GM23338 (cell line): ENCODE data around the gene BRD2. TPM values are rescaled to one million over a fixed set of nuclear protein-coding genes. Genes with fewer than 3 reads are reported as not detected.

Source experiments
- ATAC-seq: fragments of 200-7000 bp; cut with Tn5 transposase; 3 replicates; pipeline ENCODE4 v1.9.1; 2020
- DNase-seq: peaks from one replicate; pipeline ENCODE4 v3.0.0-alpha.2; 2015; ENCODE audit warnings: low spot score
- H2AFZ ChIP-seq: fragments of 200-600 bp; sonication (generic); 2 replicates; pipeline ENCODE4 v1.8.0; 2016; ENCODE audit warnings: antibody characterized with exemption, mild to moderate bottlenecking, moderate library complexity
- H3F3A ChIP-seq: fragments of 200-600 bp; sonication (generic); replicated peaks from 2 replicates; pipeline ENCODE4 v1.8.0; 2017; ENCODE audit warnings: antibody characterized with exemption, mixed run types, low read depth
- H3K27ac ChIP-seq: fragments of 200-600 bp; sonication (generic); 2 replicates; pipeline ENCODE4 v1.6.1; 2016; ENCODE audit warnings: low read depth
- H3K27me3 ChIP-seq: fragments of 200-600 bp; sonication (generic); 2 replicates; pipeline ENCODE4 v1.8.0; 2016; ENCODE audit warnings: mild to moderate bottlenecking, mixed run types, moderate library complexity; ENCODE audit not compliant: insufficient read depth
- H3K36me3 ChIP-seq: fragments of 200-600 bp; sonication (generic); 2 replicates; pipeline ENCODE4 v1.8.0; 2016; ENCODE audit warnings: mild to moderate bottlenecking; ENCODE audit not compliant: insufficient read depth
- H3K4me1 ChIP-seq: fragments of 200-600 bp; sonication (generic); 2 replicates; pipeline ENCODE4 v1.8.0; 2016; ENCODE audit warnings: mild to moderate bottlenecking, moderate library complexity; ENCODE audit not compliant: insufficient read depth
- H3K4me2 ChIP-seq: fragments of 200-600 bp; sonication (generic); 2 replicates; pipeline ENCODE4 v1.7.1; 2017; ENCODE audit warnings: mixed run types
- H3K4me3 ChIP-seq: fragments of 200-600 bp; sonication (generic); 2 replicates; pipeline ENCODE4 v1.6.1; 2016; ENCODE audit warnings: mixed run types
- H3K79me2 ChIP-seq: fragments of 200-600 bp; sonication (generic); replicated peaks from 2 replicates; pipeline ENCODE4 v1.8.0; 2017; ENCODE audit warnings: mild to moderate bottlenecking; ENCODE audit not compliant: insufficient read depth
- H3K9me2 ChIP-seq: fragments of 200-600 bp; sonication (generic); 2 replicates; pipeline ENCODE4 v1.8.0; 2017; ENCODE audit not compliant: insufficient read depth
- H4K20me1 ChIP-seq: fragments of 200-600 bp; sonication (generic); replicated peaks from 2 replicates; pipeline ENCODE4 v1.8.0; 2017; ENCODE audit warnings: mild to moderate bottlenecking; ENCODE audit not compliant: insufficient read depth
- H3K27ac Mint-ChIP-seq: 2 replicates; pipeline ENCODE4 v1.8.0; 2020; ENCODE audit warnings: inconsistent platforms, mild to moderate bottlenecking, moderate library complexity, mixed read lengths
- H3K27me3 Mint-ChIP-seq: 3 replicates; pipeline ENCODE4 v1.8.0; 2022; ENCODE audit warnings: low read depth, mild to moderate bottlenecking, moderate library complexity, mixed read lengths, inconsistent platforms; ENCODE audit not compliant: insufficient read depth, poor library complexity
- H3K36me3 Mint-ChIP-seq: 3 replicates; pipeline ENCODE4 v1.8.0; 2021; ENCODE audit warnings: low read depth, mild to moderate bottlenecking, inconsistent platforms, moderate library complexity, mixed read lengths
- H3K4me1 Mint-ChIP-seq: 3 replicates; pipeline ENCODE4 v1.8.0; 2020; ENCODE audit warnings: mild to moderate bottlenecking, inconsistent platforms, mixed read lengths
- H3K4me3 Mint-ChIP-seq: 3 replicates; pipeline ENCODE4 v1.8.0; 2021; ENCODE audit warnings: moderate library complexity, mild to moderate bottlenecking, inconsistent platforms, mixed read lengths
- H3K9me3 Mint-ChIP-seq: 3 replicates; pipeline ENCODE4 v1.8.0; 2020; ENCODE audit warnings: moderate library complexity, mild to moderate bottlenecking, inconsistent platforms, mixed read lengths
- CREB1 ChIP-seq: fragments of 250-450 bp; sonication (Bioruptor Pico); IDR thresholded peaks from 2 replicates; pipeline ENCODE4 v1.5.0; 2020; ENCODE audit warnings: low read depth, mild to moderate bottlenecking, moderate library complexity
- EZH2 ChIP-seq: fragments of 200-600 bp; sonication (generic); IDR thresholded peaks from one replicate; pipeline ENCODE4 v1.8.0; 2017; ENCODE audit warnings: antibody characterized with exemption, mild to moderate bottlenecking, low read depth; ENCODE audit not compliant: unreplicated experiment
- JUNB ChIP-seq: IDR thresholded peaks from one replicate; pipeline ENCODE4 v1.6.1; 2016; ENCODE audit warnings: antibody characterized with exemption; ENCODE audit not compliant: unreplicated experiment
- NANOG ChIP-seq: IDR thresholded peaks from 2 replicates; pipeline ENCODE4 v1.6.1; 2016; ENCODE audit warnings: antibody characterized with exemption, borderline replicate concordance
- POLR2AphosphoS5 ChIP-seq: IDR thresholded peaks from 2 replicates; pipeline ENCODE4 v1.6.1; 2016; ENCODE audit warnings: antibody characterized with exemption, low read depth
- STAT1 ChIP-seq: IDR thresholded peaks from one replicate; pipeline ENCODE4 v1.6.1; 2016; ENCODE audit warnings: antibody characterized with exemption; ENCODE audit not compliant: unreplicated experiment
- ZNF114 ChIP-seq: fragments of 250-450 bp; sonication (Bioruptor Pico); IDR thresholded peaks from 2 replicates; pipeline ENCODE4 v1.5.0; 2020; ENCODE audit warnings: mild to moderate bottlenecking, moderate library complexity
- polyA plus RNA-seq: library from polyadenylated mRNA; unstranded; fragments of >200 nt; fragmentation: Nextera tagmentation; extraction: Ambion mirVana; gene quantifications from 2 replicates; pipeline ENCODE4 v1.2.1, GENCODE V29; 2016
- total RNA-seq: library from RNA; depleted of rRNA; stranded (reverse); fragments of >200 nt; shearing (Covaris generic); gene quantifications from 2 replicates; pipeline ENCODE4 v1.2.3, GENCODE V29; 2014
- TF ChIP-seq, protein P1 (sequence below), 2 experiments: fragments of 200-600 bp in 1 of 2; sonication (generic) in 1 of 2; conservative IDR thresholded peaks; 2 replicates each; pipeline versions ENCODE4 v1.5.1 to v1.6.1; 2016 to 2017; ENCODE audit warnings: antibody characterized with exemption in 2 of 2, low read depth in 2 of 2, mild to moderate bottlenecking in 2 of 2, moderate library complexity in 1 of 2
- TF ChIP-seq, protein P2 (sequence below): fragments of 250-450 bp; sonication (Bioruptor Pico); IDR thresholded peaks from 2 replicates; pipeline ENCODE4 v1.5.0; 2020; ENCODE audit warnings: mild to moderate bottlenecking, moderate library complexity
- TF ChIP-seq, protein P3 (sequence below): IDR thresholded peaks from one replicate; pipeline ENCODE4 v1.6.1; 2018; ENCODE audit warnings: antibody characterized with exemption; ENCODE audit not compliant: unreplicated experiment
- TF ChIP-seq, protein P4 (sequence below): IDR thresholded peaks from 2 replicates; pipeline ENCODE4 v1.6.1; 2016; ENCODE audit warnings: antibody characterized with exemption

BRD2 gene
- total and polyA plus RNA-seq, 2 experiments from 2014 or later: 84.9 to 169 TPM

DNA sequence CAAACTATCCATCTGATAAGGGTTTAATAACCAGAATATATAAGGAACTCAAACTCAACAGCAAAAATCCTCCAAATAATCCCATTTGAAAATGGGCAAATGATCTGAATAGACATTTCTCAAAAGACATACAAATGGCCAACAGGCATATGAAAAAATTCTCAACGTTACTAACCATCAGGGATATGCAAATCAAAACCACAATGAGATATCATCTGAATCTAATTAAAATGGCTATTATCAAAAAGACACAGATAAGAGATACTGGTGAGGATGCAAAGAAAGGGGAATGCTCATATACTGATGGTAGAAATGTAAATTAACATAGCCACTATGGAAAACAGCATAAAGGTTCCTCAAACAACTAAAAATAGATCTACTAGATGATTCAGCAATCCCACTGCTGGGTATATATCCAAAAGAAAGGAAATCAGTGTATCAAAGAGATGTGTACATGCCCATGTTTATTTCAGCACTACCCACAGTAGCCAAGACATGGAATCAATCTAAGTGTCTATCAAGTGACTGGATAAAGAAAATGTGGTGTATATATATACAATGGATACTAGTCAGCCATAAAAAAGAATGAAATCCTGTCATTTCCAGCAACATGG is 6.1 kb upstream of the BRD2 start:
- Histone ChIP-seq H3K4me3 (no peak overlapping the region), H2AFZ (no peak overlapping the region), H3K79me2 (peaks cover 11% of the 10 kb centered on the region), H3K9me2 (no peaks in the 10 kb centered on the region), H3K27me3 (no peaks in the 10 kb centered on the region), H3F3A (0 out of 2 replicates have a peak, but pooled peaks cover 3% of the 10 kb centered on the region), H3K4me2 (no peak overlapping the region), H3K4me1 (peaks cover 5% of the 10 kb centered on the region; the same call in 1 of the 2 replicates), H4K20me1 (no peaks in the 10 kb centered on the region; the same call in none of the 2 replicates), H3K36me3 (no peaks in the 10 kb centered on the region), H3K27ac (no peak overlapping the region)
- TF ChIP-seq, protein P1, sequence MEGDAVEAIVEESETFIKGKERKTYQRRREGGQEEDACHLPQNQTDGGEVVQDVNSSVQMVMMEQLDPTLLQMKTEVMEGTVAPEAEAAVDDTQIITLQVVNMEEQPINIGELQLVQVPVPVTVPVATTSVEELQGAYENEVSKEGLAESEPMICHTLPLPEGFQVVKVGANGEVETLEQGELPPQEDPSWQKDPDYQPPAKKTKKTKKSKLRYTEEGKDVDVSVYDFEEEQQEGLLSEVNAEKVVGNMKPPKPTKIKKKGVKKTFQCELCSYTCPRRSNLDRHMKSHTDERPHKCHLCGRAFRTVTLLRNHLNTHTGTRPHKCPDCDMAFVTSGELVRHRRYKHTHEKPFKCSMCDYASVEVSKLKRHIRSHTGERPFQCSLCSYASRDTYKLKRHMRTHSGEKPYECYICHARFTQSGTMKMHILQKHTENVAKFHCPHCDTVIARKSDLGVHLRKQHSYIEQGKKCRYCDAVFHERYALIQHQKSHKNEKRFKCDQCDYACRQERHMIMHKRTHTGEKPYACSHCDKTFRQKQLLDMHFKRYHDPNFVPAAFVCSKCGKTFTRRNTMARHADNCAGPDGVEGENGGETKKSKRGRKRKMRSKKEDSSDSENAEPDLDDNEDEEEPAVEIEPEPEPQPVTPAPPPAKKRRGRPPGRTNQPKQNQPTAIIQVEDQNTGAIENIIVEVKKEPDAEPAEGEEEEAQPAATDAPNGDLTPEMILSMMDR (conservative IDR thresholded peaks at IDR 0.05; ENCODE audit: low read depth in 2 of 2): no peak
- TF ChIP-seq EZH2: no peak
- TF ChIP-seq NANOG: no peak
- no peak for TF ChIP-seq STAT1
- TF ChIP-seq, protein P2, sequence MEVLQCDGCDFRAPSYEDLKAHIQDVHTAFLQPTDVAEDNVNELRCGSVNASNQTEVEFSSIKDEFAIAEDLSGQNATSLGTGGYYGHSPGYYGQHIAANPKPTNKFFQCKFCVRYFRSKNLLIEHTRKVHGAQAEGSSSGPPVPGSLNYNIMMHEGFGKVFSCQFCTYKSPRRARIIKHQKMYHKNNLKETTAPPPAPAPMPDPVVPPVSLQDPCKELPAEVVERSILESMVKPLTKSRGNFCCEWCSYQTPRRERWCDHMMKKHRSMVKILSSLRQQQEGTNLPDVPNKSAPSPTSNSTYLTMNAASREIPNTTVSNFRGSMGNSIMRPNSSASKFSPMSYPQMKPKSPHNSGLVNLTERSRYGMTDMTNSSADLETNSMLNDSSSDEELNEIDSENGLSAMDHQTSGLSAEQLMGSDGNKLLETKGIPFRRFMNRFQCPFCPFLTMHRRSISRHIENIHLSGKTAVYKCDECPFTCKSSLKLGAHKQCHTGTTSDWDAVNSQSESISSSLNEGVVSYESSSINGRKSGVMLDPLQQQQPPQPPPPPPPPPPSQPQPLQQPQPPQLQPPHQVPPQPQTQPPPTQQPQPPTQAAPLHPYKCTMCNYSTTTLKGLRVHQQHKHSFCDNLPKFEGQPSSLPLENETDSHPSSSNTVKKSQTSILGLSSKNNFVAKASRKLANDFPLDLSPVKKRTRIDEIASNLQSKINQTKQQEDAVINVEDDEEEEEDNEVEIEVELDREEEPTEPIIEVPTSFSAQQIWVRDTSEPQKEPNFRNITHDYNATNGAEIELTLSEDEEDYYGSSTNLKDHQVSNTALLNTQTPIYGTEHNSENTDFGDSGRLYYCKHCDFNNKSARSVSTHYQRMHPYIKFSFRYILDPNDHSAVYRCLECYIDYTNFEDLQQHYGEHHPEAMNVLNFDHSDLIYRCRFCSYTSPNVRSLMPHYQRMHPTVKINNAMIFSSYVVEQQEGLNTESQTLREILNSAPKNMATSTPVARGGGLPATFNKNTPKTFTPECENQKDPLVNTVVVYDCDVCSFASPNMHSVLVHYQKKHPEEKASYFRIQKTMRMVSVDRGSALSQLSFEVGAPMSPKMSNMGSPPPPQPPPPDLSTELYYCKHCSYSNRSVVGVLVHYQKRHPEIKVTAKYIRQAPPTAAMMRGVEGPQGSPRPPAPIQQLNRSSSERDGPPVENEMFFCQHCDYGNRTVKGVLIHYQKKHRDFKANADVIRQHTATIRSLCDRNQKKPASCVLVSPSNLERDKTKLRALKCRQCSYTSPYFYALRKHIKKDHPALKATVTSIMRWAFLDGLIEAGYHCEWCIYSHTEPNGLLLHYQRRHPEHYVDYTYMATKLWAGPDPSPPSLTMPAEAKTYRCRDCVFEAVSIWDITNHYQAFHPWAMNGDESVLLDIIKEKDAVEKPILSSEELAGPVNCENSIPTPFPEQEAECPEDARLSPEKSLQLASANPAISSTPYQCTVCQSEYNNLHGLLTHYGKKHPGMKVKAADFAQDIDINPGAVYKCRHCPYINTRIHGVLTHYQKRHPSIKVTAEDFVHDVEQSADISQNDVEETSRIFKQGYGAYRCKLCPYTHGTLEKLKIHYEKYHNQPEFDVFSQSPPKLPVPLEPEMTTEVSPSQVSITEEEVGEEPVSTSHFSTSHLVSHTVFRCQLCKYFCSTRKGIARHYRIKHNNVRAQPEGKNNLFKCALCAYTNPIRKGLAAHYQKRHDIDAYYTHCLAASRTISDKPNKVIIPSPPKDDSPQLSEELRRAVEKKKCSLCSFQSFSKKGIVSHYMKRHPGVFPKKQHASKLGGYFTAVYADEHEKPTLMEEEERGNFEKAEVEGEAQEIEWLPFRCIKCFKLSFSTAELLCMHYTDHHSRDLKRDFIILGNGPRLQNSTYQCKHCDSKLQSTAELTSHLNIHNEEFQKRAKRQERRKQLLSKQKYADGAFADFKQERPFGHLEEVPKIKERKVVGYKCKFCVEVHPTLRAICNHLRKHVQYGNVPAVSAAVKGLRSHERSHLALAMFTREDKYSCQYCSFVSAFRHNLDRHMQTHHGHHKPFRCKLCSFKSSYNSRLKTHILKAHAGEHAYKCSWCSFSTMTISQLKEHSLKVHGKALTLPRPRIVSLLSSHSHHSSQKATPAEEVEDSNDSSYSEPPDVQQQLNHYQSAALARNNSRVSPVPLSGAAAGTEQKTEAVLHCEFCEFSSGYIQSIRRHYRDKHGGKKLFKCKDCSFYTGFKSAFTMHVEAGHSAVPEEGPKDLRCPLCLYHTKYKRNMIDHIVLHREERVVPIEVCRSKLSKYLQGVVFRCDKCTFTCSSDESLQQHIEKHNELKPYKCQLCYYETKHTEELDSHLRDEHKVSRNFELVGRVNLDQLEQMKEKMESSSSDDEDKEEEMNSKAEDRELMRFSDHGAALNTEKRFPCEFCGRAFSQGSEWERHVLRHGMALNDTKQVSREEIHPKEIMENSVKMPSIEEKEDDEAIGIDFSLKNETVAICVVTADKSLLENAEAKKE (CRISPR knock-in tag): no peak
- no peak for TF ChIP-seq POLR2AphosphoS5
- TF ChIP-seq, protein P3, sequence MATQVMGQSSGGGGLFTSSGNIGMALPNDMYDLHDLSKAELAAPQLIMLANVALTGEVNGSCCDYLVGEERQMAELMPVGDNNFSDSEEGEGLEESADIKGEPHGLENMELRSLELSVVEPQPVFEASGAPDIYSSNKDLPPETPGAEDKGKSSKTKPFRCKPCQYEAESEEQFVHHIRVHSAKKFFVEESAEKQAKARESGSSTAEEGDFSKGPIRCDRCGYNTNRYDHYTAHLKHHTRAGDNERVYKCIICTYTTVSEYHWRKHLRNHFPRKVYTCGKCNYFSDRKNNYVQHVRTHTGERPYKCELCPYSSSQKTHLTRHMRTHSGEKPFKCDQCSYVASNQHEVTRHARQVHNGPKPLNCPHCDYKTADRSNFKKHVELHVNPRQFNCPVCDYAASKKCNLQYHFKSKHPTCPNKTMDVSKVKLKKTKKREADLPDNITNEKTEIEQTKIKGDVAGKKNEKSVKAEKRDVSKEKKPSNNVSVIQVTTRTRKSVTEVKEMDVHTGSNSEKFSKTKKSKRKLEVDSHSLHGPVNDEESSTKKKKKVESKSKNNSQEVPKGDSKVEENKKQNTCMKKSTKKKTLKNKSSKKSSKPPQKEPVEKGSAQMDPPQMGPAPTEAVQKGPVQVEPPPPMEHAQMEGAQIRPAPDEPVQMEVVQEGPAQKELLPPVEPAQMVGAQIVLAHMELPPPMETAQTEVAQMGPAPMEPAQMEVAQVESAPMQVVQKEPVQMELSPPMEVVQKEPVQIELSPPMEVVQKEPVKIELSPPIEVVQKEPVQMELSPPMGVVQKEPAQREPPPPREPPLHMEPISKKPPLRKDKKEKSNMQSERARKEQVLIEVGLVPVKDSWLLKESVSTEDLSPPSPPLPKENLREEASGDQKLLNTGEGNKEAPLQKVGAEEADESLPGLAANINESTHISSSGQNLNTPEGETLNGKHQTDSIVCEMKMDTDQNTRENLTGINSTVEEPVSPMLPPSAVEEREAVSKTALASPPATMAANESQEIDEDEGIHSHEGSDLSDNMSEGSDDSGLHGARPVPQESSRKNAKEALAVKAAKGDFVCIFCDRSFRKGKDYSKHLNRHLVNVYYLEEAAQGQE: no peak
- TF ChIP-seq, protein P4, sequence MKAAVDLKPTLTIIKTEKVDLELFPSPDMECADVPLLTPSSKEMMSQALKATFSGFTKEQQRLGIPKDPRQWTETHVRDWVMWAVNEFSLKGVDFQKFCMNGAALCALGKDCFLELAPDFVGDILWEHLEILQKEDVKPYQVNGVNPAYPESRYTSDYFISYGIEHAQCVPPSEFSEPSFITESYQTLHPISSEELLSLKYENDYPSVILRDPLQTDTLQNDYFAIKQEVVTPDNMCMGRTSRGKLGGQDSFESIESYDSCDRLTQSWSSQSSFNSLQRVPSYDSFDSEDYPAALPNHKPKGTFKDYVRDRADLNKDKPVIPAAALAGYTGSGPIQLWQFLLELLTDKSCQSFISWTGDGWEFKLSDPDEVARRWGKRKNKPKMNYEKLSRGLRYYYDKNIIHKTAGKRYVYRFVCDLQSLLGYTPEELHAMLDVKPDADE: no peak
- TF ChIP-seq ZNF114: no peak
- no peak for TF ChIP-seq JUNB
- TF ChIP-seq CREB1 (CRISPR knock-in tag): no peak
- no peak for ATAC-seq
- Mint-ChIP-seq H3K9me3 (no peaks in the 10 kb centered on the region), H3K36me3 (no peaks in the 10 kb centered on the region; the same call in 2 of the 3 replicates), H3K4me1 (peaks cover 9% of the 10 kb centered on the region), H3K27me3 (no peaks in the 10 kb centered on the region), H3K4me3 (no peak overlapping the region), H3K27ac (no peak overlapping the region)
- no peak for DNase-seq
